GM12878 (cell line): ENCODE measurements around the gene RGS16. TPM values are rescaled to one million over a fixed set of nuclear protein-coding genes. Genes with fewer than 3 reads are reported as not detected.

Experiments used
- BHLHE40 ChIP-seq, 2 experiments: fragments of 450-650 bp in 1 of 2; IDR thresholded peaks; 2 replicates each; pipeline ENCODE4 v1.6.1; 2011 to 2017; ENCODE audit warnings: low read depth in 2 of 2, borderline replicate concordance in 1 of 2, improper control_type of control experiment in 1 of 2, low read length in 1 of 2, mild to moderate bottlenecking in 1 of 2
- EGR1 ChIP-seq, 2 experiments: IDR thresholded peaks; 1 replicate in 1 of 2; 2 replicates in 1 of 2; pipeline ENCODE4 v1.6.1; 2011 to 2012; ENCODE audit warnings: low read depth in 2 of 2, low read length in 2 of 2, borderline replicate concordance in 1 of 2, mild to moderate bottlenecking in 1 of 2, moderate library complexity in 1 of 2
- FOS ChIP-seq: IDR thresholded peaks from 3 replicates; pipeline ENCODE4 v1.6.1; 2011; ENCODE audit warnings: borderline replicate concordance; ENCODE audit not compliant: insufficient read length; ENCODE audit errors: extremely low read depth
- FOXK2 ChIP-seq: fragments of 450-650 bp; IDR thresholded peaks from 2 replicates; pipeline ENCODE4 v1.6.1; 2017; ENCODE audit warnings: mild to moderate bottlenecking, moderate library complexity
- HDAC2 ChIP-seq: fragments of 200-600 bp; sonication (generic); IDR thresholded peaks from 2 replicates; pipeline ENCODE4 v1.6.1; 2017
- IKZF2 ChIP-seq, 2 experiments: fragments of 450-650 bp; IDR thresholded peaks; 2 replicates each; pipeline ENCODE4 v1.6.1; 2017; ENCODE audit warnings: mild to moderate bottlenecking in 2 of 2, moderate library complexity in 2 of 2
- KDM1A ChIP-seq: fragments of 200-600 bp; sonication (generic); IDR thresholded peaks from 2 replicates; pipeline ENCODE4 v1.6.1; 2016; ENCODE audit warnings: borderline replicate concordance
- KLF5 ChIP-seq: fragments of 450-650 bp; IDR thresholded peaks from 2 replicates; pipeline ENCODE4 v1.6.1; 2014; ENCODE audit warnings: mild to moderate bottlenecking; ENCODE audit not compliant: partially characterized antibody
- MTA2 ChIP-seq: fragments of 450-650 bp; IDR thresholded peaks from 2 replicates; pipeline ENCODE4 v1.6.1; 2016; ENCODE audit warnings: low read depth, mild to moderate bottlenecking, moderate library complexity
- MYC ChIP-seq: IDR thresholded peaks from 2 replicates; pipeline ENCODE4 v1.6.1; 2011; ENCODE audit warnings: mild to moderate bottlenecking, low read length, moderate library complexity, inconsistent platforms; ENCODE audit not compliant: insufficient read depth, insufficient replicate concordance, insufficient read length, severe bottlenecking
- NFIC ChIP-seq: IDR thresholded peaks from 2 replicates; pipeline ENCODE4 v1.6.1; 2012; ENCODE audit warnings: low read depth, mild to moderate bottlenecking, inconsistent platforms, low read length, moderate library complexity
- NRF1 ChIP-seq: conservative IDR thresholded peaks from 2 replicates; pipeline ENCODE4 v1.6.1; 2011; ENCODE audit warnings: mild to moderate bottlenecking, low read depth, low read length, improper control_type of control experiment
- PAX5 ChIP-seq: IDR thresholded peaks from 2 replicates; pipeline ENCODE4 v1.6.1; 2011; ENCODE audit warnings: low read depth, low read length, borderline replicate concordance
- PML ChIP-seq: IDR thresholded peaks from 2 replicates; pipeline ENCODE4 v1.6.1; 2012; ENCODE audit warnings: low read length, inconsistent platforms
- POLR2AphosphoS5 ChIP-seq: IDR thresholded peaks from 2 replicates; pipeline ENCODE4 v1.6.1; 2011; ENCODE audit warnings: mild to moderate bottlenecking, low read length, inconsistent platforms
- RAD51 ChIP-seq: fragments of 450-650 bp; IDR thresholded peaks from 2 replicates; pipeline ENCODE4 v1.6.1; 2016; ENCODE audit warnings: moderate library complexity, mild to moderate bottlenecking, inconsistent platforms
- SMARCA5 ChIP-seq: fragments of 450-650 bp; IDR thresholded peaks from 2 replicates; pipeline ENCODE4 v1.6.1; 2017; ENCODE audit warnings: mild to moderate bottlenecking
- SPI1 ChIP-seq: IDR thresholded peaks from 2 replicates; pipeline ENCODE4 v1.6.1; 2011; ENCODE audit warnings: low read depth, mild to moderate bottlenecking, low read length, moderate library complexity, borderline replicate concordance; ENCODE audit not compliant: insufficient read depth
- SREBF1 ChIP-seq: IDR thresholded peaks from 2 replicates; pipeline ENCODE4 v1.6.1; 2012; ENCODE audit warnings: mild to moderate bottlenecking, low read length
- SRF ChIP-seq, 2 experiments: IDR thresholded peaks; 2 replicates each; pipeline ENCODE4 v1.6.1; 2011; ENCODE audit warnings: low read depth in 2 of 2, low read length in 2 of 2, mild to moderate bottlenecking in 1 of 2, moderate library complexity in 1 of 2
- STAT1 ChIP-seq: fragments of 450-650 bp; conservative IDR thresholded peaks from 2 replicates; pipeline ENCODE4 v1.6.1; 2014; ENCODE audit warnings: antibody characterized with exemption, mild to moderate bottlenecking
- YY1 ChIP-seq: IDR thresholded peaks from 2 replicates; pipeline ENCODE4 v1.6.1; 2011; ENCODE audit warnings: low read depth, mild to moderate bottlenecking, low read length
- polyA plus RNA-seq, 11 experiments: library from polyadenylated mRNA; depleted of rRNA in 4 of 11; unstranded in 6 of 11; stranded (reverse) in 5 of 11; fragments of >200 nt; fragmentation: Nextera tagmentation in 4 of 11; fragmentation: Illumina TruSeq in 1 of 11; extraction: Ambion mirVana in 4 of 11; extraction: Trizol in 1 of 11; gene quantifications; 1 replicate in 1 of 11; 2 replicates in 10 of 11; pipeline versions ENCODE4 v1.2.1 to v1.2.3, GENCODE V29; 2011 to 2016; ENCODE audit warnings: inconsistent platforms in 2 of 11, missing spikeins in 2 of 11, low read depth in 1 of 11
- total RNA-seq, 4 experiments: library from RNA; depleted of rRNA in 3 of 4; stranded (reverse); fragments of >200 nt in 3 of 4; fragmentation: Illumina TruSeq in 1 of 4; extraction: Trizol in 1 of 4; gene quantifications; 2 replicates each; pipeline versions ENCODE4 v1.2.1 to v1.2.3, GENCODE V29; 2013 to 2021
- TF ChIP-seq, protein P1 (sequence below), 3 experiments: IDR thresholded peaks in 2 of 3; conservative IDR thresholded peaks in 1 of 3; 2 replicates each; pipeline ENCODE4 v1.5.1; 2011; ENCODE audit warnings: low read depth in 3 of 3, low read length in 3 of 3, mild to moderate bottlenecking in 3 of 3, control low read depth in 2 of 3, moderate library complexity in 2 of 3, inconsistent platforms in 1 of 3, mixed read lengths in 1 of 3; ENCODE audit not compliant: control insufficient read depth in 2 of 3, insufficient read depth in 1 of 3; ENCODE audit errors: extremely low read depth in 1 of 3
- TF ChIP-seq, protein P2 (sequence below): fragments of 450-650 bp; IDR thresholded peaks from 2 replicates; pipeline ENCODE4 v1.6.1; 2018; ENCODE audit warnings: mild to moderate bottlenecking, low read depth, moderate library complexity; ENCODE audit not compliant: partially characterized antibody
- TF ChIP-seq, protein P3 (sequence below): fragments of 450-650 bp; IDR thresholded peaks from 2 replicates; pipeline ENCODE4 v1.6.1; 2016; ENCODE audit warnings: mild to moderate bottlenecking

Gene RGS16
- total and polyA plus RNA-seq, 10 of the 15 experiments (the other 5 are each of a cell fraction or from before 2014, with no cell fraction given), result 16.4 to 58.2 (median 44.6) TPM

DNA sequence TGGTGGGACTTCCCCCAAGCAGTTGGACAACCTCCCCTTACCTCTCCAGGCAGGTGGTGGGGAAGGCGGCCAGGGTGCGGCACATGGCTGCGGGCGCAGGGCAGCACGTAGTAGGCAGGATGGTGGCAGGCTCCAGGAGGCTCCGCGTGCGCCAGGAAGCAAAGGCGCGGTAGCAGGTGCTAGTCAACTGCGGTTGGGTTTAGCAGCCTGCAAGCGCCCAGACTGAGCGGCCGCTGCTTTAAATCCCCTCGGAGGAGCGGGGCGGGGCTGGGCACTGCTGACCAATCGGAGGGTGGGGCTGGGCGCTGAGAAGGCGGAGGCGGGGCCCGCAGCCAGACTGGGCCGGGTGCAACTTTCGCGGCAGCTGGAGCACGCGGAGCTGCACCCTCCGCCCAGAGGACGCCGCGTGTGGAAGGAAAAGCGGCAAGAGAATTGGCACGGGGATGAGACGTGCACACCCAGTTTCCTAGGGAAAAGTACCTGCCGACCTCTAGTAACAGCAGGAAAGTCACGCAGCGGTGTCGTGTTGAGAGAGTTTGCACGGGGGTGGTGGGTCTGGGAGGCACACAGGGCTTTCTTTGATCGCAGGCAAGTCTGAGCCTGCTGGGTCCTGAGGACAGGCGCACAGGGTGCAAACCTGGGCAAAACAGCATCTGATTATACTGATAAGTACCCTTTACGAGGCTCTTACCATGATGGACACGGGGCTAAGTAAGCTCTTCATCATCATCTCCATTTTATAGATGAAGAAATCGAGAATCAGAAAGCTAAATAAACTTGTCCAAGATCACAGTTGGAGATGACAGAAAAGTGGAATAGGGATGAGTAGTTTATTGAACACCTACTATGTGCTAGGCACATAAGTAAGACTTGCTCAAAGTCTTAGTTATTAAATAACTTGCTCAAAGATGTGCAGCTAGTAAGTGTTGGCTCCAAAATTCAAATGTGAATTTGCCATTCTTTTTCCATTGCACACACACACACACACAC is at the start of gene RGS16 (continued):
- no peak for TF ChIP-seq SRF (IDR thresholded peaks at IDR 0.05; ENCODE audit: low read depth in 2 of 2, low read length in 2 of 2)
- peak; percentile 44 to 73; a peak in 3 of 4 replicates for TF ChIP-seq IKZF2 (IDR thresholded peaks at IDR 0.05)
- TF ChIP-seq, protein P1, sequence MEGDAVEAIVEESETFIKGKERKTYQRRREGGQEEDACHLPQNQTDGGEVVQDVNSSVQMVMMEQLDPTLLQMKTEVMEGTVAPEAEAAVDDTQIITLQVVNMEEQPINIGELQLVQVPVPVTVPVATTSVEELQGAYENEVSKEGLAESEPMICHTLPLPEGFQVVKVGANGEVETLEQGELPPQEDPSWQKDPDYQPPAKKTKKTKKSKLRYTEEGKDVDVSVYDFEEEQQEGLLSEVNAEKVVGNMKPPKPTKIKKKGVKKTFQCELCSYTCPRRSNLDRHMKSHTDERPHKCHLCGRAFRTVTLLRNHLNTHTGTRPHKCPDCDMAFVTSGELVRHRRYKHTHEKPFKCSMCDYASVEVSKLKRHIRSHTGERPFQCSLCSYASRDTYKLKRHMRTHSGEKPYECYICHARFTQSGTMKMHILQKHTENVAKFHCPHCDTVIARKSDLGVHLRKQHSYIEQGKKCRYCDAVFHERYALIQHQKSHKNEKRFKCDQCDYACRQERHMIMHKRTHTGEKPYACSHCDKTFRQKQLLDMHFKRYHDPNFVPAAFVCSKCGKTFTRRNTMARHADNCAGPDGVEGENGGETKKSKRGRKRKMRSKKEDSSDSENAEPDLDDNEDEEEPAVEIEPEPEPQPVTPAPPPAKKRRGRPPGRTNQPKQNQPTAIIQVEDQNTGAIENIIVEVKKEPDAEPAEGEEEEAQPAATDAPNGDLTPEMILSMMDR (IDR thresholded peaks at IDR 0.05 in 2 of 3, conservative IDR thresholded peaks at IDR 0.05 in 1 of 3; ENCODE audit: control insufficient read depth in 2 of 3, extremely low read depth in 1 of 3, insufficient read depth in 1 of 3, low read depth in 3 of 3, low read length in 3 of 3), result no peak
- TF ChIP-seq PAX5, result no peak
- no peak for TF ChIP-seq KDM1A
- no peak for TF ChIP-seq NRF1
- no peak for TF ChIP-seq YY1
- no peak for TF ChIP-seq MTA2
- TF ChIP-seq STAT1, result no peak
- TF ChIP-seq FOXK2, result no peak
- TF ChIP-seq, protein P2, sequence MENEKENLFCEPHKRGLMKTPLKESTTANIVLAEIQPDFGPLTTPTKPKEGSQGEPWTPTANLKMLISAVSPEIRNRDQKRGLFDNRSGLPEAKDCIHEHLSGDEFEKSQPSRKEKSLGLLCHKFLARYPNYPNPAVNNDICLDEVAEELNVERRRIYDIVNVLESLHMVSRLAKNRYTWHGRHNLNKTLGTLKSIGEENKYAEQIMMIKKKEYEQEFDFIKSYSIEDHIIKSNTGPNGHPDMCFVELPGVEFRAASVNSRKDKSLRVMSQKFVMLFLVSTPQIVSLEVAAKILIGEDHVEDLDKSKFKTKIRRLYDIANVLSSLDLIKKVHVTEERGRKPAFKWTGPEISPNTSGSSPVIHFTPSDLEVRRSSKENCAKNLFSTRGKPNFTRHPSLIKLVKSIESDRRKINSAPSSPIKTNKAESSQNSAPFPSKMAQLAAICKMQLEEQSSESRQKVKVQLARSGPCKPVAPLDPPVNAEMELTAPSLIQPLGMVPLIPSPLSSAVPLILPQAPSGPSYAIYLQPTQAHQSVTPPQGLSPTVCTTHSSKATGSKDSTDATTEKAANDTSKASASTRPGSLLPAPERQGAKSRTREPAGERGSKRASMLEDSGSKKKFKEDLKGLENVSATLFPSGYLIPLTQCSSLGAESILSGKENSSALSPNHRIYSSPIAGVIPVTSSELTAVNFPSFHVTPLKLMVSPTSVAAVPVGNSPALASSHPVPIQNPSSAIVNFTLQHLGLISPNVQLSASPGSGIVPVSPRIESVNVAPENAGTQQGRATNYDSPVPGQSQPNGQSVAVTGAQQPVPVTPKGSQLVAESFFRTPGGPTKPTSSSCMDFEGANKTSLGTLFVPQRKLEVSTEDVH, result no peak
- TF ChIP-seq MYC, result peak; percentile 60
- peak; percentile 99 for TF ChIP-seq PML
- TF ChIP-seq SMARCA5, result no peak; the same call in 1 of the 2 replicates
- TF ChIP-seq BHLHE40 (IDR thresholded peaks at IDR 0.05; ENCODE audit: borderline replicate concordance in 1 of 2, low read depth in 2 of 2, low read length in 1 of 2), result peak; percentile 60 to 83; a peak in 3 of 4 replicates
- TF ChIP-seq, protein P3, sequence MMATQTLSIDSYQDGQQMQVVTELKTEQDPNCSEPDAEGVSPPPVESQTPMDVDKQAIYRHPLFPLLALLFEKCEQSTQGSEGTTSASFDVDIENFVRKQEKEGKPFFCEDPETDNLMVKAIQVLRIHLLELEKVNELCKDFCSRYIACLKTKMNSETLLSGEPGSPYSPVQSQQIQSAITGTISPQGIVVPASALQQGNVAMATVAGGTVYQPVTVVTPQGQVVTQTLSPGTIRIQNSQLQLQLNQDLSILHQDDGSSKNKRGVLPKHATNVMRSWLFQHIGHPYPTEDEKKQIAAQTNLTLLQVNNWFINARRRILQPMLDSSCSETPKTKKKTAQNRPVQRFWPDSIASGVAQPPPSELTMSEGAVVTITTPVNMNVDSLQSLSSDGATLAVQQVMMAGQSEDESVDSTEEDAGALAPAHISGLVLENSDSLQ, result no peak; the same call in 1 of the 2 replicates
- no peak for TF ChIP-seq SPI1
- no peak for TF ChIP-seq FOS
- no peak for TF ChIP-seq HDAC2
- peak; percentile 99 for TF ChIP-seq POLR2AphosphoS5
- no peak; a peak in 1 of 3 replicates for TF ChIP-seq EGR1 (IDR thresholded peaks at IDR 0.05; ENCODE audit: borderline replicate concordance in 1 of 2, low read depth in 2 of 2, low read length in 2 of 2)
- TF ChIP-seq NFIC, result no peak
- no peak for TF ChIP-seq KLF5
- TF ChIP-seq RAD51, result no peak
- TF ChIP-seq SREBF1, result no peak
